Effector memory CD4-positive, alpha-beta T cell (primary cell): ENCODE measurements around the gene AGXT2.

Experiments used
- DNase-seq, 3 donors: peaks; one replicate each; pipeline ENCODE4 v3.0.0-alpha.2; 2020
- H3K27ac ChIP-seq: 2 replicates; pipeline ENCODE4 v1.7.0; 2013; ENCODE audit warnings: mild to moderate bottlenecking, low read length, moderate library complexity; ENCODE audit not compliant: insufficient read depth, poor library complexity, severe bottlenecking
- H3K27me3 ChIP-seq: replicated peaks from 2 replicates; pipeline ENCODE4 v1.7.0; 2013; ENCODE audit warnings: mild to moderate bottlenecking, low read length; ENCODE audit not compliant: insufficient read depth, control insufficient read depth, poor library complexity, severe bottlenecking
- H3K36me3 ChIP-seq: 2 replicates; pipeline ENCODE4 v1.7.0; 2013; ENCODE audit warnings: mild to moderate bottlenecking, low read length, moderate library complexity; ENCODE audit not compliant: control insufficient read depth, insufficient read depth
- H3K4me1 ChIP-seq: 2 replicates; pipeline ENCODE4 v1.7.0; 2013; ENCODE audit warnings: low read length, mild to moderate bottlenecking; ENCODE audit not compliant: control insufficient read depth, insufficient read depth, poor library complexity, severe bottlenecking
- H3K4me3 ChIP-seq: 2 replicates; pipeline ENCODE4 v1.7.0; 2013; ENCODE audit warnings: low read length, low read depth, mild to moderate bottlenecking; ENCODE audit not compliant: insufficient read depth, poor library complexity, severe bottlenecking
- H3K9me3 ChIP-seq: 2 replicates; pipeline ENCODE4 v1.7.0; 2013; ENCODE audit warnings: mild to moderate bottlenecking, low read length, moderate library complexity; ENCODE audit not compliant: control insufficient read depth

Gene AGXT2

GRCh38 chr5:35023391-35024178, 24.2 kb downstream of the AGXT2 start:
- DNase-seq, result no peak
- no peaks in the 10 kb centered on the region for H3K4me1 ChIP-seq
- H3K27ac ChIP-seq, result no peak overlapping the region
- no peaks in the 10 kb centered on the region for H3K9me3 ChIP-seq
- no peak overlapping the region for H3K4me3 ChIP-seq
- no peaks in the 10 kb centered on the region for H3K36me3 ChIP-seq
- H3K27me3 ChIP-seq, result no peaks in the 10 kb centered on the region

GRCh38 chr5:35016174-35017051, 31.3 kb downstream of the AGXT2 start:
- Histone ChIP-seq H3K36me3 (no peaks in the 10 kb centered on the region), H3K27me3 (no peaks in the 10 kb centered on the region), H3K9me3 (no peaks in the 10 kb centered on the region), H3K4me3 (no peak overlapping the region), H3K4me1 (no peaks in the 10 kb centered on the region), H3K27ac (no peak overlapping the region)
- DNase-seq, result no peak

GRCh38 chr5:35015063-35015462, 32.7 kb downstream of the AGXT2 start:
- Histone ChIP-seq H3K27me3 (no peaks in the 10 kb centered on the region), H3K4me3 (no peak overlapping the region), H3K4me1 (no peaks in the 10 kb centered on the region), H3K36me3 (no peaks in the 10 kb centered on the region), H3K27ac (no peak overlapping the region), H3K9me3 (no peaks in the 10 kb centered on the region)
- no peak for DNase-seq

GRCh38 chr5:35012796-35013195, 35.0 kb downstream of the AGXT2 start:
- Histone ChIP-seq H3K9me3 (no peaks in the 10 kb centered on the region), H3K27me3 (no peaks in the 10 kb centered on the region), H3K27ac (no peak overlapping the region), H3K36me3 (no peaks in the 10 kb centered on the region), H3K4me3 (no peak overlapping the region), H3K4me1 (no peaks in the 10 kb centered on the region)
- no peak for DNase-seq

GRCh38 chr5:35012365-35012764, 35.4 kb downstream of the AGXT2 start:
- no peak for DNase-seq
- no peaks in the 10 kb centered on the region for H3K27me3 ChIP-seq
- no peaks in the 10 kb centered on the region for H3K9me3 ChIP-seq
- H3K4me1 ChIP-seq, result no peaks in the 10 kb centered on the region
- H3K36me3 ChIP-seq, result no peaks in the 10 kb centered on the region
- no peak overlapping the region for H3K27ac ChIP-seq
- H3K4me3 ChIP-seq, result no peak overlapping the region

- H3K27ac ChIP-seq, result no peak overlapping the region
- no peaks in the 10 kb centered on the region for H3K9me3 ChIP-seq
- no peak for DNase-seq
- H3K4me1 ChIP-seq, result no peaks in the 10 kb centered on the region
- no peaks in the 10 kb centered on the region for H3K27me3 ChIP-seq
- H3K36me3 ChIP-seq, result no peaks in the 10 kb centered on the region
- no peak overlapping the region for H3K4me3 ChIP-seq
Measured at GRCh38 chr5:35010676-35011075, 37.1 kb downstream of the AGXT2 start.

- Histone ChIP-seq H3K36me3 (no peaks in the 10 kb centered on the region), H3K27me3 (no peaks in the 10 kb centered on the region), H3K27ac (no peak overlapping the region), H3K4me3 (no peak overlapping the region), H3K4me1 (no peaks in the 10 kb centered on the region), H3K9me3 (no peaks in the 10 kb centered on the region)
- DNase-seq, result no peak
Measured at GRCh38 chr5:35009657-35010056, 38.1 kb downstream of the AGXT2 start.

GRCh38 chr5:35009019-35009418, 38.7 kb downstream of the AGXT2 start:
- no peaks in the 10 kb centered on the region for H3K36me3 ChIP-seq
- H3K27ac ChIP-seq, result no peak overlapping the region
- no peak overlapping the region for H3K4me3 ChIP-seq
- DNase-seq, result no peak
- H3K4me1 ChIP-seq, result no peaks in the 10 kb centered on the region
- no peaks in the 10 kb centered on the region for H3K9me3 ChIP-seq
- H3K27me3 ChIP-seq, result no peaks in the 10 kb centered on the region

- no peaks in the 10 kb centered on the region for H3K27me3 ChIP-seq
- no peak for DNase-seq
- no peak overlapping the region for H3K4me3 ChIP-seq
- no peak overlapping the region for H3K27ac ChIP-seq
- no peaks in the 10 kb centered on the region for H3K9me3 ChIP-seq
- no peaks in the 10 kb centered on the region for H3K36me3 ChIP-seq
- no peaks in the 10 kb centered on the region for H3K4me1 ChIP-seq
Measured at GRCh38 chr5:35004771-35005170, 43.0 kb downstream of the AGXT2 start.

GRCh38 chr5:35004200-35004599, 43.5 kb downstream of the AGXT2 start:
- no peaks in the 10 kb centered on the region for H3K36me3 ChIP-seq
- no peaks in the 10 kb centered on the region for H3K9me3 ChIP-seq
- no peak for DNase-seq
- H3K27ac ChIP-seq, result no peak overlapping the region
- H3K4me3 ChIP-seq, result no peak overlapping the region
- H3K27me3 ChIP-seq, result no peaks in the 10 kb centered on the region
- H3K4me1 ChIP-seq, result no peaks in the 10 kb centered on the region
